Measurements from ENCODE around the gene LMTK2.

DNA sequence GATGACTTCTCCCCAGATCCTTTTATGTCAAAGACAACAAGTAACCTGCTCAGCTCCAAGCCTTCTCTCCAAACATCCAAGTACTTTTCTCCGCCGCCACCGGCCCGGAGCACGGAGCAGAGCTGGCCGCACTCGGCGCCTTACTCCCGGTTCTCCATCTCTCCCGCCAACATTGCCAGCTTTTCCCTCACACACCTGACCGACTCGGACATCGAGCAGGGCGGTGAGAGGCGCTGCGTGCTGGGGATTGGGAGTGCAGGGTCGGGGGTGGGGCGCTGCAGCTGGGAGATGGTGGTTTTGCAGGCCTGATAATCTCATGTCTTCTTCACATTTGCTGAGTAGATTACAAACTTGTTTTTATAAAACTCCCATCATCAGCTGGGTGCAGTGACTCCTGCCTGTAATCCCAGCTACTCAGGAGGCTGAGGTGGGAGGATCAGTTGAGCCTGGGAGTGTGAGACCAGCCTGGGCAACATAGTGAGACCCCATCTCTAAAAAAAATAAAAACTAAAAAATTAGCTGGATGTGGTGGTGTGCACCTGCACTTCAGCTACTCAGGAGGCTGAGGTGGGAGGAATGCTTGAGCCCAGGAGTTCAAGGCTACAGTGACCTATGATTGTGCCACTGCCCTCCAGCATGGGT is 97.4 kb downstream of the LMTK2 start:
- no peak for TF ChIP-seq GATA2 (IDR thresholded peaks at IDR 0.05; ENCODE audit: low read depth, low read length)
- no peak for TF ChIP-seq GATA3 (IDR thresholded peaks at IDR 0.05; ENCODE audit: low read depth, low read length)

Data from SH-SY5Y (cell line).